HG02763 (cell line): Measurements from ENCODE around the gene PPP1R1B.
"Not testable (repeated sequence)": the region's sequence is repeated elsewhere in the genome, so short reads cannot be mapped to it uniquely, and the experiment has no call there.

Experiments used
- ATAC-seq: cut with Tn5 transposase; IDR thresholded peaks from one replicate; pipeline ENCODE4 v1.9.1; 2021; ENCODE audit warnings: mild to moderate bottlenecking, moderate library complexity; ENCODE audit not compliant: unreplicated experiment

Gene PPP1R1B

DNA sequence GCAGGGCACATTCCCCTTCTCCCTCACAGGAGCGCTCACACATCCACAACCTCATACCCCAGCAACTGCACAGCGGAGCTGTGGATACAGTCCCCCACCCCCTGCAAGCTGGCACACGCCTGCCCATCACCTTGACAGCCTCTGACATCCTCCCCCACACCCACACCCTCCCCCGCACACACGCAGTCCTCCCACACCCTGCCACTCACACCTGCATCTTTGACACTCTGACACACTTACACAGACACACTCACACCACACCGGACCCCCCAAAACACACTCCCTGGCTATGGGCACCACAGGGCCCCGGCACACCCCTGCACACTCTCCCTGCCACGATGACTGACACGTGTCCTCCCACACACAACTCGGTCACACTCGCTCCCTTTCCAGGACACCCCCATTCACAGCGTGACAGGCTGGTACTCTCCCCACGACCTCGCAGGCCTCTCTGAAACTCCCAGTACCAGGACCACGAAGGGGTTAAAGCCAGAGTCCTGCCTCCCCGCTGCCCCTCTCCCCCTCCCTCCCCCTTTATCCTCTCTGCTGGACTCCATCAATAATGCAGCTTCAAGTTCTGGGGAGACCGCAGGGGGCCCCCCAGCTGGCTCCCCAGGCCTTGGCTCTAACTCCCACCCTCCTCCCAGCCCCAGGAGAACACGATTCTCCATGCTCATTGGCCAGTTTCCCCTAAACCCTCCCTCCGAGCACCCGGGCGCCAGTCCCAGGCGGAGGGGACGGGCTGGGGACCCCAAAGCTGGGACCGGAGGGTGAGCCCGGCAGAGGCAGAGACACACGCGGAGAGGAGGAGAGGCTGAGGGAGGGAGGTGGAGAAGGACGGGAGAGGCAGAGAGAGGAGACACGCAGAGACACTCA lies at the start of gene PPP1R1B:
Gene PPP1R1B, plus strand, starts transcription at position 782 of the 876 bp plus-strand sequence. CDS start 441 bp downstream, outside the sequence.
- no peak for ATAC-seq

DNA sequence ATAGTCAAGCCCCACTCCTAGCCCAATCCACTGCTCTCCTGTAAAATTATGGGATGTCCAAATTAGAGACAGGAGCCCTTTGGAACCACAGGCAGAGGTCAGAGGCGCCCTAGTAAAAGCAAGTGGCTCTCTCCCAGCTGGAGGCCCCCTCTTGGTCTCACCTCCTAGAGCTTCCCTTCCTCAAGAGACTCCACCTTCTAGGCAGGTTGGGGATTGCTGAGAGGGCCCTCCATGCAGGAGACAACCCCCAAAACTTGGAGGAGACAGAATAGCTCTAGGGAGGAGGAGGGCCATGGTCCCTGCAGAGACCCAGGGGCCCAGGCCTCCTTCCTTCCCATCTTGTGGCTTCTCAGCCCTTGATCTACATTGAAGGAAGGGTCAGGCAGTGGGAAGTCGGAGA lies 48.5 kb upstream of the PPP1R1B start:
- no peak for ATAC-seq

DNA sequence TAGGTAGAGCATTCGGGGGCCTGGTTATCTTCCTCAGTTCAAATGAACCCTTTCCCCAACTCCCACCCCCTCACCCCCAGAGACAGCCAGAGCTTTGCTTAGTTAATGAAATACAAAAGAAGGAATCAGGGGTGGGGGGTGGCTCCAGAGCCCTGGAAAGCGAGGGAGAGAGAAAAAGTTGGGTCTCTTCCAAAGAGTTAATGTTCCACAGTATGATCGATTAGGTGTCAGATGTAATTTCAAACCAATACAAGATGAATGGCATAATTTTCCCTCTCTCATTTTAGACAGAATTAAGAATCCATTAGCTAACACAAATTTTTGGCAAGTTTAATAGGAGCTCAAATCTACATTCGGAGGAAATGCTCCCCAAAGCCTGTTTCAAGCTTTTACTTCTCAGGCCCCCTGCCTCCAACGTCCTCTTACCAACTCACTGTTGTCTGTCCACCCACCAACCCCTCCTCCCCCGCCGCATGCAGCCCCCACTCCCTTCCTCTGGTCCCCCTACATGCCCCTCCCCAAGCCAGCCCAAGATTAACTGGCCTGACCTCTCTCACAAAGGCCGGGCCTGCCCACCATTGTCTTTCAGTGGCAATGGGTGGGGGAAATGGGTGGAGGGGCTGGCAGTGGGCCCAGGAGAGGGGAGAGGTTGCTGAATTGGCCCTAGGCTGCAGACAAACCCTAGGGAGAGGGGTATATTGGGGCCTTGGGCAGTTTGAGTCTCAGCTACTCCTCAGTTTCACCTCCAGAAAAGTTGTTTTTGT lies 47.3 kb upstream of the PPP1R1B start:
- no peak for ATAC-seq

DNA sequence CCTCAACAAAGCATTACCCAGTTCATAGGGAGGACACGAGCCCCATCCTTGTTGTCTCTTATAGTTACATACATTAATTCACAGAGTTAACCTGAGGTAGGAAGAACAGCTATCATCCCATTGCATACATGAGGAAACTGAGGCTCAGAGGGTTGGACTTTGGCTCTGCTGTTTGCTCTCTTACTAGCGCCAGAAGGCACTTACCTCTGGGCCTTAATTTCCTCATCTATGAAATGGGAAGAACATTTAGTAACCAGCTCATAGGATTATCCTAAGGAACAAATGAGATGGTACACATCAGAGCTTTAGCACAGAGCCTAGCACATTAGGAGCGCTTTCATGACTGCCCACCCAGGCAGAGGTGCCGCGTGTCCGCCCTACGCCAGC lies 46.7 kb upstream of the PPP1R1B start:
- ATAC-seq, result no peak

DNA sequence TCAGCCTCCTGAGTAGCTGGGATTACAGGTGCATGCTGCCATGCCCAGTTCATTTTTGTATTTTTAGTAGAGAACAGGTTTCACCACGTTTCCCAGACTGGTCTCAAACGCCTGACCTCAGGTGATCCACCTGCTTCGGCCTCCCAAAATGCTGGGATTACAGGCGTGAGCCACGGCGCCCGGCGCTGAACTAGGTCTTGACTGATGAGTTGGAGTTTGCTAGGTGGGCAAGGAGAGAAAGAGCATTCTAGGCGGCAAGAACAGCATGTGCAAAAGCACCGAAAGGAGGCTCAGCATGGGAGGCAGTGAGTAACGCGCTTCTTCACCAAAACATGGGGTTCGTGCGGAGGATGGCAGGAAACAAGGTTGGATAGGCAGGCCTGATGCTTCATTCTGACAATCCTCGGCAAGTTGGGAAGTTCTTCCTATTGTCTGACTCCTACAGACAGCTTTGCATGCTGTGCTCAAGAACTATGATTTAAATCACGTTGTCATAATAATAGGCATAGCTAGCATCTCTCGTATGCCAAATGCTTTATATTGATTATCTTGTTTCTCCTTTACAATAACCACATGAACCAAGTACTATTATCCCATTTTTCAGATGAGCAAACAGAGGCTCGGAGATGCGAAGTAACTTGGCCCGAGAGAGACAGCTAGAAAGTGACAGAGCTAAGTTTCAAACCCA lies 45.5 kb upstream of the PPP1R1B start:
- no peak for ATAC-seq

DNA sequence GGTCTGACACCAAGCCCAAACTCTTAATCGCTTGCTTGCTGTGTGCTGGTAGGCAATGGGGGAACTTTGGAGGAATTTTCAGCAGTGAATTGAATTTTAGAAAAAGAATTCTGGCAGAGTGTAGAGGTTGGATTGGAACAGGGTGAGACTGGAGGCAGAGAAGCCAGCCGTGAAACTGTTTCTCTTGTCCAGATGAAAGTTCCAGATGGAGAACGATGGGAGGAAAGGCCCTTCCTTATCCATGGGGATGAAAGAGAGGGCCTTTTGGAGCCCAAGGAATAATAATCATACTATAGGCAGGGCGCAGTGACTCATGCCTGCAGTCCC lies 45.0 kb upstream of the PPP1R1B start:
- no peak for ATAC-seq

DNA sequence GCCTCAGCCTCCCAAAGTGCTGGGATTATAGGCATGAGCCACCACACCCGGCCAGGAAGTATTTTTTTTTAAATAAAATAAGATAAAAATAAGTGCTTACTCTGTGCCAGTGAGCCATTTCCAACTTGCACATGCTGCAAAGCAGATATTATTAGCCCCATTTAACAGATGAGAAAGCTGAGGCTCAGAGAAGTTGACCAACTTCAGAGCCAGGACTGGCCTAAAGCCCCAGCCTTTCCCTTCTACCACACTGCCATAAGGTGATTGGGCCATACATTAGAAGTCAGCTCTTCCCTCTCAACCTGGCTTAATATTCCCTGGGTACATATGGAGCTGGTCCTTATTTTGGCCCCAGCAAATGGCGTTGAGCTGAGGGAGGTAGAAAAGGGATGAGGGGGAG lies 44.1 kb upstream of the PPP1R1B start:
- no peak for ATAC-seq

DNA sequence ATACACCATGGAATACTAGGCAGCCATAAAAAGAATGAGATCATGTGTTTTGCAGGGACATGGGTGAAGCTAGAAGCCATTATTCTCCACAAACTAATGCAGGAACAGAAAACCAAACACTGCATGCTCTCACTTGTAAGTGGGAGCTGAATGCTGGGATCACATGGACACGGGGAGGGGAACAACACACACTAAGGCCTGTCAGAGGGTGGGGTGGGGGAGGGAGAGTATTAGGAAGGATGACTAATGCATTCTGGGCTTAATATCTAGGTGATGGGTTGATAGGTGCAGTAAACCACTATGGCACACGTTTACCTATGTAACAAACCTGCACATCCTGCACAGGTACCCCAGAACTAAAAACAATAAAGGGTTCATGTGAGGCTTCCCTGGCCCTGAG lies 36.6 kb upstream of the PPP1R1B start:
- ATAC-seq, result not testable (repeated sequence)

DNA sequence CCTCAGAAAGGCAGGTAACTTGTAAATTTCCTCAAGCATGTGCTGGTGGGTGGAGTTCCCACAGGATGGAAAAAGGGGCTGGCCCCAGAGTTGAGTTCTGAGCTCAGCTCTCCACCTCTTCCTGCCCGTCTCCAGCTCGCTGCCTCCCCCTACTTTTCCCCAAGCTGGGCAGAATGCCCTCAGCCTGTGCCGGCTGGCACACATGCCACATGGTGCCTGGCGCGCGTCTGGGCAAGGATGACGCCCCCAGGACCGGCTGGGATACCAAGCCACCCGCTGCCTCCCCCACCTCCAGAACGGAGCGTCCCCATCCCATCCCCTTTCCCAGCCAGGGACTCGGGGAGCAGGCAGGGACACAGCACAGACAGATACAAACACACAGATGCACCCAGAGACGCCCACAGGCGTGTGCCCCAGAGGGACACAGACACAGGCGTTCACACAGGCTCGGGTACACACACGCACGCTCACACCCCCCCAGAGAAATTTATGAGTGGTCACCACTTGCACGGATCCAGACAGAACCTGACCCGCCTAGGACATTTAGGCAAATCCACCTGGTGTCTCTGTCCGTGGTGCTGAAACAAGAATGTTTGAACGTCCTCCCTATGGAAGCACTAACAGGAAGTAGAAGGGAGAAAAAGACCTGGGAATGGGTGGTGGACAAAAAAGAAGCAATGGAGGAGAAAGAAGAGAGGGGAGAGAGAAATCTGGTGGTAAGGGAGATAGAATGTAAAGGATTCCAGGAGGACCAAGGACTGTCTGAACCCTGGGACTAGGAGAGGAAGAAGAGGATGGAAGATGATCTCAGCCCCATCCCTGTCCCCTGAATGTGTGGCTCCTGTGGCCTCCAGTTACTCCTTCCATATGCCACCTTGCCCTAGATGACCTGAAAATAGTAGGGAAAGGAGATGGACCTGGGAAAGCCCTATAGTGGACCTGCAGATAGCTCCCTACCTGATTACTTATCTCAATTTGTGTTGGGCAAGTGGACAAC lies 34.5 kb upstream of the PPP1R1B start:
- no peak for ATAC-seq

DNA sequence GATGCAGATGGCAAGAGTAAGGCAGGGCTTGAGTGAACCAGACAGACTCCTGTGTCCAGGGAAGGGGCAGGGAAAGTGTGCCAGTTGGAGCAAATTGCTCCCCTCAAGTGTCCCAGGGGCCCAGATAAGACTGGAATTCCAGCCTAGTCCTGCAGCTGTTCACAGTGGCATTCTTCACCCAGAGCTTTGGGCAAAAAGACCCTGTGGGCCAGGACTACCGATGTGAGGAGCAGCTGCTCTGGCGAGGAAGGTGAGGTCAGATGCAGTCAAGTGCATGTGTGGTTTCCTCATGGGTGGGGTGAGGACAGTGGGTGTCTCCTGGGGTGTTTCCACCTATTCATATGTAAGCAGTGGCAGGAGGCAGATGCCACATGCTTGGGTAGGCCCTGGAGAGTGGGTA lies 33.4 kb upstream of the PPP1R1B start:
- no peak for ATAC-seq

DNA sequence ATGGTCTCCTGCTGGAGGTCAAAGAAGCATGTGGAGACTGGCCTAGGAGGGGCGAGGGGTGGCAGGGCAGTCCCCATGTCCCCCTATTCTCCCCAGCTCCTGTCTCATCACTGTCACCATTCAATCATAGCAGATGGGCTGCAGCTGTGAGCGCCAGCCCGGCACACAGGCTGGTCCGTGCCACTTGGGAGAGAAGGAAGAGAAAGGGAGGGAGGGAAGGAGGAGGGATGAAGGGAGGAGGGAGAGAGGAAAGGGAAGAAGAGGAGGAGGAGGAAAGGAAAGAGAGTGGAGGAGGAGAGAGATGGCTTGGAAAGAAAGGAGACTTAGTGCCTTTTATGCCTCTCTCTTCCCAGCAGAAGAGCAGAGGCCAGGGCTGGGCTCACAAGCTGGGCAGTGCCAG lies 31.5 kb upstream of the PPP1R1B start:
- no peak for ATAC-seq

DNA sequence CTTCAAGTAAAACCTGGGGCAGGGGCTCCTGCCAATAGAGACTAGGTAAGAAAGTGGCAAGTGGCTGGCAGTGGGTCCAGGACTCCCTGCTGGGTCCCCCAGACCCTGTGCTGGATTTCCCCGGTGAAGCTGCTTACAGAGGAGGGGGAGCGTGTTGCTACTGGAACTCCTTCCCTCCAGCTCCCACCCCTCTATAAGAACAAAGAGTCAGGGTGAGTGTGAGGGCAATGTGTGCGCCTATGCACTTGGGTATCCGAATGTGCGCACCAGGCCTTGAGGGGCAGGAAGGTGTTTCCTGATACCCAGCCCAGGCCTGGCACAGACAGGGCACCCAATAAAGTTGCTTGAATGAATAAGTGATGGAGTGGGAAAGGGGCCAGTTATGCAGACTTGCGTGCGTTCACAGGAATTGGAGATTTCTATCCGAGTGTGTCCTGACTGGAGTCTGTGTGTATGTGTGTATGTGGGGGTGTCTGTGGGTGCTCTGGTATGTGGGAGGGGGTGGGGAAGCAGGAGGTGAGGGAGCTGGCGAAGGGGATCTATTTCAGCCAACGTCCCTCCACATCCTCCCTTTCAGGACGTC lies 30.7 kb upstream of the PPP1R1B start:
- no peak for ATAC-seq

DNA sequence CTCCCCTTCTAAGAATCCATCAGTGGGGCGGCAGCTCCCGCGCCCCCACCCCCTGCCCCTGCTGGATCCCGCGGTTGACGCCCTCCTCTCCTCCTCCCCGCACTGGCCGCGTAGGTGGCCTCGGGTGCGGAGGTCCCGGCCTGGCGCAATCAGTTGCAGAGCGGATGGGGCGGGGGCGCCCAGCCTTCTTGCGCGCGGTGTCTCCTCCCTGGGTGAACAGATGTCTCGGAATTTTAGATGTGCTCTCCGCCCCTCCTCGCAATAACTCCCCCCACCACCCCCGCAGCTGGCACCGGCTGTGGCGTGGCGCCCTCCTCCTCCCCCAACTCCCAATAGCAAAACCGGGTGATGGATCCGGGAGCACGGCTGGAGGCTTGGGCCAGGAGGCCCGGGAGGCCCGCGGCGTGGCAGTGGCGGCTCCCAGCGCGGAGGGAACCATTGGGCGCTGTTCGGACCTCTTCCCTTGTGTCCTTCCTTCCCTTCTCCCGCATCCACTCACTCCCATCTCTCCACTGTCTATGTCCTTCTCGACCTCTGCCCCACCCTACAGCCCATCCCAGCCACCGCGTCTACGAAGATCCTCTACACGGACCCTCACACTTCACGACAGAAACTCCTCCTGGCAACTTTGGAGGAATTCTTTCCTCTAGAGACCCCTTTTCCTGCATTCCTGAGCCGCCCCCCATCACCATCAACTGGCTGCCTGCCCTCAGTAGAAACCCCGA lies 30.0 kb upstream of the PPP1R1B start:
- ATAC-seq, result no peak

DNA sequence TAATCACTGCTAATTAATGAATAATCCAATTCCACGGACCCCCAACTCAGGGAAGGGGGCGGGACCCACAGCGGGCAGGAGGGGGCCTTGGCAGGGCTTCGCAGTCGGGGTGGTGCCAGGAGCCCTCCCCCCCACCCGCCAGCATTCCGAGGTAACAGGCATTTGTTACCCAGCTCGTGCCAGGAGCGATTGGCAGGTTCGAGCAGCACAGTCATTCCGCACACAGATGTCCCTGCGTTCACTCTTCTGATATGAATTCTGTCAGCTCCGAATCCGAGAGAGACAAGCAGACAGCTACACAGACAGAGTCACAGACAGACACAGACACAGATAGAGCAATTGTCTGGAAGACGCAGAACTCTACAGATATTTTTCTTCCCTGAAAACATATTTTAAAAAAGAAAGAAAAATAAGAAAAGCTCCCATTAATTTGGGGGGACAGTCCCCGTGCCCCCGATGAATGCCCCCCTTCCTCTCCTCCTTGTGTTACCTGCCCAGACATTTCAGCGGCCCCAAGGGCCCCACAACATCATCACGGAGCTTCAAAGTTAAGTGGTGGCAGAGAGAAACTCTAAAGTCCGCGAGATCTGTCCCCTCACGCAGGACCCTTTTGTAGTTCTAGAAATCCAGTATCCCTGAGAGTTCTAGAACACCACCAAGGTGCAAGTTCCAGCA lies 29.2 kb upstream of the PPP1R1B start:
- ATAC-seq, result no peak

DNA sequence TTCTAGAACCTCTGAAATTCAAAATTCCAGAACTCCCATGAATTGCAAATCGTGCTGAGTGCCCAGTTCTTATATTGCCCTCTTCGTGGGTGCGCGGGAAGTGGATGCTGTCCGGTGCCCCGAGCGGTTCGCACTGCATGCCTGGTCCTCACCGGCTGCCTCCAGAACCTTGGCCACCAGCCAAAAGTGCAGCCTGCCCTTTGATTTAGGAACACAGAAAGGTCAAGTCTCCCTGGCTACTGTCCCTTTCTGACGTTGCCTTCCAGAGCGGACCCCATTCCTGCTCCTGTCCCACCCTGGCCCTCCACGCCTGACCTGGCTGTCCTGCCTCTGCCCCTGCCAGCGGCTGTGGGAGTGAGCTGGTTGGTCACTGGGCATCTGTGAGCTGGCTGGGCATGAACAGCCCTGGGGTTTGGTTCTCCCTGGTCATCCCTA lies 28.7 kb upstream of the PPP1R1B start:
- ATAC-seq, result no peak

DNA sequence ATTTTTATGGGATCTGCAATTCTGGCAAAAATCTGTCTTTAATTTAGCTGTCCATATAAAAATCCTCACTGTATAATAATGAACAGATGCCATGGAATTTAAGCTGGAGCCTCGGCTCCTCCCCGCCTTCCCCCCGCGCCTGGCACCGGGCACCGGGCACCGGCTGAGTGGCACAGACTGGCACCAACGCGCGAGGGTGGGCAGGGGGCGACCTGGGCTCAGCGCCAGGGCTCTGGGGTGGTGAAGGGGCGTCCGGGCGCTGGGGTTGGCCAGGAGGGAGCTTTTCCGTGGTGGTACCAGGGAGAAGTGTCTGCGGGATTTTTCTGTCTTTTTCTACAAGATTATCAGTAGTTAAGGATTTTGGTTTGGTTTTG lies 28.1 kb upstream of the PPP1R1B start:
- ATAC-seq, result no peak

DNA sequence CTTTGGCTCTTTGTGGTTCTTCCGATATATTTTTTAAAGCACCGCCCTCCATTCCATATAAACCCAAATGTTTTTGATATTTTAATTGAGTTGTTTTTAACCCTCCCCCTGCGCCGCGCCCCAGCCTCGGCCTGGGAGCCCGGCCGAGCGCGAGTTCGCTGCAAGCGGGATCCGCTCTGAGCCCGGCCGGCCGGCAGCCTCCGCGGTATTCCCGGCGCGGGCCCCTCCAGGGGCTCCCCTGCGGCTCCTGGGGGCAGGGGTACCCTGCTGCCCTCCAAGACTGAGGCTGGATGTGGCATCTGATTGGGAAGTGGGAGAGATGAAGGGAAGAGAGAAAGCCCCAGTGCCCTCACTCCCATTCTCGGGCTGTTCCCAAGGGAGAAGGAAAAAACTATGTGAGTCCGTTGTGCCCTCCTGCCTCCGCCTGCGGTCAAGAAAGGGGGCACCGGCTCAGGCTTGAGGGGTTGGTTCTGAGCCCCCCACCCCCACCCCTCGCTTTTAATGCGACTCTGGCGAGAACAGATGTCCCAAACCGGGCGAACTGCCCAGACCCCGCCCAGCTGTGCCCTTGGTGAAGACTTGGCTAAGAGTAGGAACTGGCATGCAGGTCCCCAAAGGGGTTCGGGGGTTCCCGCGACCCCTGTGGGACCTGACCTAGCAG lies 27.6 kb upstream of the PPP1R1B start:
- no peak for ATAC-seq

DNA sequence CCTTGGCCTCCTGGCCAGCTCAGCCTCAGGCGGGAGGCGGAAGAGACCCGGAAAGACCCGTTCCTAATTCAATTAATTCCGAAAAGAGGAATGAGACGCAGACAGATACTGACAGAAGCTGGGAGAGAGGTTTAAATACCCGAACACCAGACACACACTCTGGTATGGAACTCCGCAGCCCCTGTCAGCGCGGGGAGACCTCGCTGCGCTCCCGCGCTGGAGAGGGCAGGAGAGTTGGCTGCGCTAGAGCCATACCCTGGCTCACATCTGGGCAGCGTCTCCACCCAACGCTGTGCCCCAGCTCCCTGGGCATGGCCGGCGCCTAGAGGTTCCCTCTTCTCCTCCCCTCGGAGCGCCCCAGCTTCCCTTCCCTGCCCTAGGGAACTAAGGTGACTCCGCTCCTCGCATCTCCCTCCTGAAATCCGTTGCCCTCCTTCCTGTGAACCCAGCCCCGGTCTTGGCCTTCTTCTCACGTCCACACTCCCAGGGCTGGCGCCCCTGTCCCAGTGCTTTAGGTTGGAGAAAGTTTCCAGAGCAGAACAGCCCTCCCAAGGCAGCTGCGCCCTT lies 27.0 kb upstream of the PPP1R1B start:
- ATAC-seq, result no peak
